Inflammatory macrophage treated with lipopolysaccharide for 1 hour (primary cell): ENCODE data around the gene RHOBTB3.
A peak's percentile ranks its signal among the peaks of the same experiment; 100 is the strongest.
"Not testable (repeated sequence)": the region's sequence is repeated elsewhere in the genome, so short reads cannot be mapped to it uniquely, and the experiment has no call there.

ENCODE experiments used
- DNase-seq, 2 donors: peaks; one replicate each; pipeline ENCODE4 v3.0.0-alpha.2; 2020 to 2022

The RHOBTB3 gene

DNA sequence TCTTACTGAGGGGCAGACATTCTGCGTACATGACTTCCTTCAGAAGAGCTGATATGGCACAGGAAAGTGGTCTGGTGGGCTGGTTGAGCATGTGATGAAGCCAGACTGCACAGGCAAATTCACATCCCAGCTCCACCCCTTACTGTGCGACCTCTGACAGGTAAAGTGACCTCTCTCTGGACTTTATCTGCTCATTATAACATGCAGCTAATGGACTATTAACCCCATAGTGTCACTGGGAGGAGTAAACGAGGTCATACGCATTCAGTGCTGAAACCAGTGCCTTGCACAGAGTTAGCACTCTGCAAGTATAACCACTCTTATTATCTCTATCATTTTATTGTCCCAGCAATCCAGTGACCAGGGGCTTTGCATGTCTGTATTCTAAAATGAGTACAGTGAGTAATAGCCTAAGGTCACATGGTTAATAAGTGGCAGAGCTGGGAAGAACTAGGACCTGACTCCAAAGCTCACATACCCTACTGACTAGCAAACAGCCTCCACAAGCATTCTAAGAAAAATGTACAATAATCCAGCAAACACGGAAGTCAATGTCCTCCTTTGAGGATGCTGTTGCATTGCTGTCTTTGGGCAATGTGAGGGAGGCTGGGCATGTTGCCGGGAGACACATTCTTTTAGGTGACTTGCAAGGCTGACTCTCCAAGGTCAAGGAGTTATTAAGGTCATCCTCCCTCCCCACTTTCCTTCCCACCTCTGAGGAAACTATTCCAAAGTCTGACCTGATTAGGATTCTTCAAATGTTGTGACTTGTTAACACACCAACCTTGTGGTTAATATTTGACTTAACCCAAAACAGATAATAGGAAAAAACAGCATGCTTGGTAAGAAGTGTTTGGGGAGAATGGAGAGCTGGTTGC lies 72.4 kb downstream of the RHOBTB3 start:
- no peak for DNase-seq

DNA sequence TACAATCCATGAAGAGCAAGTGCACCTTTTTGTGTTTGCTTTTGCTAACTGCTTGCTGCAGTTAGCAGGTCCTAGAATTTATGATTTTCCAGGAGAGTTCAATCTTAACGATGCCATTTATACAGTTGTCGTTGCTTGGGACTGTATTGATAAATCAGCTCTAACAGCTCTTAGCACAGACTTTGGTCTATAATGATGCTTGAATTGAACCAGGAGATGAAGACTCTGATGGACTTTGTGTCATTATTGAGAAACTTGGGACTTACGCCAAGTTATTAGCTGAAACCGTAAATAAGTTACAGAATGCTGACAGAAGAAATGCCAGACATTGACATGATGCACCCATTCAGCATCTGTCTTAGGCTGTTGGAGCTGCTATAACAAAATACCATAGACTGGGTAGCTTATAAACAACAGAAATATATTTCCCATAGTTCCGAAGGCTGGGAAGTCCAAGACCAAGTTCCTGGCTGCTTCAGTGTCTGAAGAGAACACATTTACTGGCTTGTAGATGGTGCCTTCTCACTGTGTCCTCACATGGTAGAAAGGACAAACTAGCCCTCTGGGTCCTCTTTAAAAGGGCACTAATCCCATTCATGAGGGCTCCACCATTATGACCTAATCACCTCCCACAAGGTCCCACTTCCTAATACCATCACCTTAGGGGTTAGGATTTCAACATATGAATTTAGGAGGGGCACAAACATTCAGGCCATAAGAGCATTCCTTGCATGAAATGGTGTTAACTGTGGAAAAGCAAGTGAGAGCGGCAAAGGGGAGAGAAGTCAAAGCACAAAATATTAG lies 73.8 kb downstream of the RHOBTB3 start:
- no peak for DNase-seq

DNA sequence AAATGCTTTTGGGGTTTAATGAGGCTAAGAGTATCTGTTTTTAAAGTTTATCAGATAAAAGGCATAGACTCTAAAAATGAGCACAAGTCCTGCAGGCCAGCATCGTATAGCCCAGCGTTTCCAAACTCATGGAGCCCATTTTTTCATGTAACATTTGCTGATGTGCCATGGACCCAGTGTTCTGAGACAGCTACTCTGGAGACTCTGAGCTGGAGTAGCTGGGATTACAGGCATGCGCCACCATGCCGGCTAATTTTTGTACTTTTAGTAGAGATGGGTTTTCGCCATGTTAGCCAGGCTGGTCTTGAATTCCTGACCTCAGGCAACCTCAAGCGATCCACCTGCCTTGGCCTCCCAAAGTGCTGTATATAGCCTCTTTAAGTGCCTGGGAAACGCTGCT lies 75.6 kb downstream of the RHOBTB3 start:
- DNase-seq: no peak

DNA sequence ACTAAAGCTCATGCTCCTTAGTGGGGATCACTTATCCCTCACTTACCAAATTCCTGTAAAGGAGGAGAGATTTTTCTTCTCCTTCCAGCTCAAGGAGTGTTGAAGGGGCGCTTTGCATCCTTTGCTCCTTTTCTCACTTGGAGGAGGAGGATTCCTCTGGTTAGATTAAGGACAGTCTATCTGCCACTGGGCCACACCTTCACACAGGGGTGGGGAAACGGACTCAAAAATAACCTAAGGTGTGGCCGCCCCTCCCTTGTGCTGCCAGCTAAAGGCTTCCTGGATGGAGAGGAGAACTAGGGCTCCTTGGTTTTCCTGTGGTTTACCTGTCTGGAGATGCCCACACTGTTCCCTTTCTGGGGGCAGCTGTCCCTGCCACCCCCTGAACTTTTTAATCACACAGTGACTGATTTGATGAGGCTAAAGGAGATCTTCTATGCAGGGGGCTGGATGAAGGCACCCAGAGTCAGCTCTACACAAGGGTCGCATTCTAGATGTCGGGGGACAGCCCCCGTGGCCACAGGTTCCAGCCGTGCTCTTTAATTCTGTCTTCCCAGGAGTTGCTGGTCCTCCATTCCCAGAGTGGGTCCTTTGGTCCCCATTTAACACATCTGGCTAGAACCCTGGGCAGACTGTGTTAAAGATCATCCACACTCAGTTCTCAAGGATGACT lies 77.0 kb downstream of the RHOBTB3 start:
- DNase-seq: no peak

DNA sequence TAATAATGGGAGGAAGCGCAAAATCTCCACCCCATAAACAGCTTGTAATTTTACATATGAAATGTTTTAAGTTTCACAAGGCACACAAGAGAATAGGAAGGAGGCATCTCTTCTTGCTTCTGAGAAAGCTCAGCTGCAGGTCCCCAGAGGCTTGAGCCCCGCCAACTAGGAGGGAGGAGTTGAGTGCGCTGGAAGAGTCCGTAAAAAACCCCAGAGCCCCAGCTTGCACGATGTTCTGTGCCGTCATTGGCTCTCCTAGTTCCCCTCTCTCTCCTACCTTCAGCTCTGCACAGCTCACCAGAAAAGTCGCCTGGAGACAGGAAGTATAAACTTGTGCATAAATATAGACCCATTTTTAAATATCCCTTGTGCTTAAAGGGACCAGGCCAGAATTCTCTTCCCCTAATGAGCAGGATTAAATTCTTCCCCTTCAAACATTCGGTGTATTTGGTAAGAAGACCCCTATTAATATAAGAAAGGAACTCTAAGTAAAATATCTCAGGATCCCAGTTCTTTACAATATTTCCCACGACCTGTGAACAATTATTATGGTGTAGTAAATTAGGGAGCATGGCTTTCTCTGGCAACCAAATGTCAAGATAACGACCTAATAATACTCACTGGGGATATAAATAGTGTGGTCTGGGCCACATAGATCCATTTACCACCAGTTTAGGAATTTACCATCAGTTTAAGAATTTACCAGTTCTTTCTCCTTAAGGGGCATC lies 77.7 kb downstream of the RHOBTB3 start:
- DNase-seq: peak; percentile 93 to 95

DNA sequence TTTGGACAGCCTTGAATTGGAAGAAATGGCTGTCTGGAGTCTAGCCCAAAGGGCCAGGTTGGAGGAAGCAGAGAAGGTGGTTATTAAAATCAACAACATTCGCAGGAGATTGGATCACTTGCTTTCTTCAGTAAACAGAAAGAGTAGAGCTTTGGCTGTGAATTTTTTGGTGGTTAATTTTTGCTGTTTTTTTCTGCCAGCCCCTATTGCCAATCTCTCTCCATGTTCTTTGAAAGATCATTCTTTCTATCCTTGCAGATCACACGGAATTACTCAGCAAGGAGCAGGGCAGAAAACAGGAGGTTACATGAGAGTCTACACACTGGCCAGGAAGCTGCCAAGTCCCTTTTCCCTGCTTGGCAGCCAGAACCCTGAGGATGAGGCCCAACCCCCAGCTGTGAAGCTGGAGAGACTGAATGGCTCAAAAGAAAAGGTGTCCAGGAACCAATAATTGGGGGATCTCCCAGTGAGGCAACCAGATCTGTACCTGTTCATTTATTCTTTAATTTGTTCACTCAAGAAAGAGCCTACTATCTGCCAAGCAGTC lies 78.4 kb downstream of the RHOBTB3 start:
- no peak for DNase-seq

DNA sequence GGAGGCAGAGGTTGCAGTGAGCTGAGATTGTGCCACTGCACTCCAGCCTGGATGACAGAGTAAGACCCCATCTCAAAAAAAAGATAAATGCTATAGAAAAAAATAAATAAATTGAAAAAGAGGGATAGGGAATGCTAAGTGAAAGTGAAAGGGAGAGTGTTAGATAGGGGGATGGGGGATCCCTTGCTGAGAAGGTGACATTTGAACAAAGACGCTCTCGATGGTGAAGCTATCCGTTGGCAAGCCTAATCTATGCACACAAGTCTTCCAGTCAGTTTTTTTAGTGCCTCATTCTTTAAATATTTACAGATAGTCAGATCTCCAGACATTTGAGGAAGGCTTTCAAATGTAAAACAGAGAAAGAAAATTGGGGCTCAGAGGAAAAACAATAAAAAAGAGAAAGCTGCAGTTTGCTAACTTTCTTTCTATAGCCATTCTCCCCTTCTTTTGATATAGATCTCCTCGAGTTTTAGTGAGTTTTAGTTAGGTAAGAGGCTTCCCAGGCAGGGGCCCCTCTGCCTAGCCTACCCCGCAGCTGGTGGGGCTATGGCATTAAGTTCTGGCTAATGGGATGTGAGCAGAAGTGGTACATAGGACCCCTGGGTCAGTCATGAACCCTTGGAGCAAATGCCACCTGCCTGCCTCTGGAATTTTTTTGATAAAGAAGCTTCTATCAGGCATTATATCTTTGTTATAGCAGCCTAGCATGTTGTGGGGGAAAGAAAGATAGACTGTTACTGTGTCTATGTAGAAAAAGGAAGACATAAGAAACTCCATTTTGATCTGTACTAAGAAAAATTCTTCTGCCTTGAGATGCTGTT lies 79.4 kb downstream of the RHOBTB3 start:
- no peak for DNase-seq

DNA sequence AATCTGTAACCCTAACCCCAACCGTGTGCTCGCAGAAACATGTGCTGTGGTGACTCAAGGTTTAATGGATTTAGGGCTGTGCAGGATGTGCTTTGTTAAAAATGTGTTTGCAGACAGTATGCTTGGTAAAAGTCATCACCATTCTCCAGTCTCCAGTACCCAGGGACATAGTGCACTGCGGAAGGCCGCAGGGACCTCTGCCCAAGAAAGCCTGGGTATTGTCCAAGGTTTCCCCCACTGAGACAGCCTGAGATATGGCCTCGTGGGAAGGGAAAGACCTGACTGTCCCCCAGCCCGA lies 79.9 kb downstream of the RHOBTB3 start:
- not testable (repeated sequence) for DNase-seq

DNA sequence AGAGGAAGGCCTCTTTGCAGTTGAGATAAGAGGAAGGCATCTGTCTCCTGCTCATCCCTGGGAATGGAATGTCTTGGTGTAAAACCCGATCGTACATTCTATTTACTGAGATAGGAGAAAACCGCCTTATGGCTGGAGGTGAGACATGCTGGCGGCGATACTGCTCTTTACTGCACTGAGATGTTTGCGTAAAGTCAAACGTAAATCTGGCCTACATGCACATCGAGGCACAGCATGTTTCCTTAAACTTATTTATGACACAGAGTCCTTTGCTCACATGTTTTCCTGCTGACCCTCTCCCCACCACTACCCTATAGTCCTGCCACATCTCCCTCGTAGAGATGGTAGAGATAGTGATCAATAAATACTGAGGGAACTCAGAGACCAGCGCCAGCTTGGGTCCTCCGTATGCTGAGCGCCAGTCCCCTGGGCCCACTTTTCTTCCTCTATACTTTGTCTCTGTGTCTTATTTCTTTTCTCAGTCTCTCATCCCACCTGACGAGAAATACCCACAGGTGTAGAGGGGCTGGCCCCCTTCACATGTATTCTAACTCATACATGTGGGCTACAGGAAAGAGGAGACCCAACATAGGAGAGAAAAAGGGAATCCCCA lies 80.4 kb downstream of the RHOBTB3 start:
- DNase-seq: not testable (repeated sequence)

DNA sequence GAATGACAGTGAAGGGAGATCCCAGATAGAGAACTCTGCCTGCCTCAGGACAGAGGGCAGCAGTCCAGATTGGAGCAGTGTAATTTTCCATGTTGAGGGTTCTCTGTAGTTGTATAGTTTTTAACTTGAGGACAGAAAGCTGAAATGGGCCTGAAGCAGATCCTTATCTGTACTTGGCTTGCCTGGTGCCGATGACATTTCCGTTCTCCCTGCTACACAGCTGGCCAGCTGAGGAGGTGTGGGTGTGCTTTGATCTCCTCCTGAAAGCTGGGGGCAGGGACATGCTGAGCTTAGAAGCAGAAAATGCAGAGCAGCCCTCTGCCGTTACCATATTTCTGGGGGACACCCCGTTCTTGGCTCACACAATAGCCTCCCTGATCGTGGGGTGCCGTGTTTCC lies 80.9 kb downstream of the RHOBTB3 start:
- peak in 1 of 2 donors; percentile 41 for DNase-seq

DNA sequence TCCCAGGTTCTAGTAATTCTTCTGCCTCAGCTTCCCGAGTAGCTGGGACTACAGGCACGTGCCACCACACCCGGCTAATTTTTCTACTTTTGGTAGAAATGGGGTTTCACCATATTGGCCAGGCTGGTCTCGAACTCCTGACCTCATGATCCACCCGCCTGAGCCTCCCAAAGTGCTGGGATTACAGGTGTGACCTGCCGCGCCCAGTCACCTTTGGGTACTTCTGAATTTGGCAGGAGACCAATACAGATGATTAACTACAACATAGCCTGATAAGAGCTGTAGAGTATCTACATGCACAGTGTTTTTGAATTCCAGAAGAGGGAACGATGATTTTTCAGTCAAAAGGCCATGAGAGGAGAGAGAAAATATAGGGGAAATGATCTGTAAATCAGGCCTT lies 81.9 kb downstream of the RHOBTB3 start:
- DNase-seq: not testable (repeated sequence)

DNA sequence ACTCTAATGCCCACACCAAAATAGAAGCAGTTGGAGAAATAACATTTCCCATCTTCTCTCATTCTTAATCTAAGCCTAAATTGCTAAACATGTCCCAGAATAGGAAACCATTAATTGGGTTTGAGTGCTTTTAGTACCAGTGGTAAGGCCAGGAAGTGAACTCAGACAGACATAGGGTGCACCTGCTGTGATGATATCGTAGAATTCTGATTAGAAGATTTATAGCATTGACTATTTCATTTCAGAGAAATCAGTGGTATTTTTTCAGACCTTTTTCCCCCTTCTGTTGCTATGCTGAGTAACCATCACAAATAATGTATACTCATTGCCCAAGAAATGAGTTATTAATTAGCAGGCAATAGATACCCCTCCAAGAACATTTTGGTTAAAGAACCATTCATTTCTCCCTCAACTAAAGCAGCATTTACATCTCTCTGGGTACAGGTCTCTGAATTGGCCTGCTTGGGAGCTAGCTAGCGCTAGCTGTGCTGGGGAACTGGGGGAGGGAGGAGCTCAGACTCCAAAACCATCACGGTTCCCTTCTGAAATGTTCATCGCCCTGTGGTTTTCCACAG lies 84.1 kb downstream of the RHOBTB3 start:
- no peak for DNase-seq

DNA sequence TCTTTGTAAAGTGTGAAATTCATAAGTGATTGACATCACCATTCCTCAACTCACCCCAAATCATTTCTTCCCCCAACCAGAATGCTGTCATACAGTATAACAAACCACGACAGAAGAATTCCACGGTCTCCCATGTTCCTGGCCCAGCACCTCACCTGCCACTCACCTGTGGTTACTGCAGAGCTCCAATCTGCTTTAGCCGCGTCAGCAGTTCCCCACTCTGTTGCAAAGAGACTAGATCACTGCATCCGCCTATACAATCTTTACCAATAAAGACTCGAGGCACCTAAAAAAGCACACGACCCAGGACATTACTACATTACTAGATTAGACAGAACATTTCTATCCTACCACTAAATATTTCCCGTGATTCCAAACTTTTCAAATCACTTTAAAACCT lies 85.2 kb downstream of the RHOBTB3 start:
- no peak for DNase-seq

DNA sequence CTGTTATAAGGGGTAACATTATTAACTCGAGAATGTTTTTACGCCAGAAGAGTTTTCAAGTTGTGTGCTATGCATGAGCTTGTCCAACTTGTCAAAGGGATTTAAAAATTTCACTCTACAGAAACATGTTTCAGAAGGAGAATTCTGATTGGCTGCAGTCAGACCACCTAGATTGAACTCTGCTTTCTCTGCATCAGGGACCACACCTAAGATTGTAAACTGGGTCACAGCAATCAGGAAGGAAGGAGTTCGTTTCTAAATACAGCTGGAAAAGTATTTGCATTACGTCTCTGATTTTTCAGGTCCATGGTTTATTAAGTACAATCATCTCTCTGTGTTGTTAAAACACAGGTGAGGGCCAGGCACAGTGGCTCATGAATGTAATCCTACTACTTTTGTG lies 85.6 kb downstream of the RHOBTB3 start:
- no peak for DNase-seq

DNA sequence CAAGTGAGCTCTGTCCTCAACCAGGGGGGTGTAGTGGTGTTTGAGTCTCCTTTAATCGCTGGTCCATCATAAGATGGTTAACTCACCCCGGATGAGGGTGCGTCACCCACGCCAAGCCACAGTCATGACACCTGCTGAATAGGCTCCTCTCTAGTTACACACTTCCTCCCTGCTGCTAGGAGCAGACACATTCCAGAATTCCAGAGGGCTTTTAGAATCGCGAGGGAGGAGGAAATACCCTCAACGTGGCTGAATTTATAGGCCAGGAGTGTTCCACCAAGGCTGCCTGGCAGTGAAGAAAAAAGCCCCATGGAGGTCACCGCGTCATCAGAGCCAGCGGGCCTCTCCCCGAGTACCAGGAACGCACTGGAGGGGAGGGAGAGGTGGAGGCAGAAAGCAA lies 86.3 kb downstream of the RHOBTB3 start:
- peak; percentile 32 to 69 for DNase-seq

DNA sequence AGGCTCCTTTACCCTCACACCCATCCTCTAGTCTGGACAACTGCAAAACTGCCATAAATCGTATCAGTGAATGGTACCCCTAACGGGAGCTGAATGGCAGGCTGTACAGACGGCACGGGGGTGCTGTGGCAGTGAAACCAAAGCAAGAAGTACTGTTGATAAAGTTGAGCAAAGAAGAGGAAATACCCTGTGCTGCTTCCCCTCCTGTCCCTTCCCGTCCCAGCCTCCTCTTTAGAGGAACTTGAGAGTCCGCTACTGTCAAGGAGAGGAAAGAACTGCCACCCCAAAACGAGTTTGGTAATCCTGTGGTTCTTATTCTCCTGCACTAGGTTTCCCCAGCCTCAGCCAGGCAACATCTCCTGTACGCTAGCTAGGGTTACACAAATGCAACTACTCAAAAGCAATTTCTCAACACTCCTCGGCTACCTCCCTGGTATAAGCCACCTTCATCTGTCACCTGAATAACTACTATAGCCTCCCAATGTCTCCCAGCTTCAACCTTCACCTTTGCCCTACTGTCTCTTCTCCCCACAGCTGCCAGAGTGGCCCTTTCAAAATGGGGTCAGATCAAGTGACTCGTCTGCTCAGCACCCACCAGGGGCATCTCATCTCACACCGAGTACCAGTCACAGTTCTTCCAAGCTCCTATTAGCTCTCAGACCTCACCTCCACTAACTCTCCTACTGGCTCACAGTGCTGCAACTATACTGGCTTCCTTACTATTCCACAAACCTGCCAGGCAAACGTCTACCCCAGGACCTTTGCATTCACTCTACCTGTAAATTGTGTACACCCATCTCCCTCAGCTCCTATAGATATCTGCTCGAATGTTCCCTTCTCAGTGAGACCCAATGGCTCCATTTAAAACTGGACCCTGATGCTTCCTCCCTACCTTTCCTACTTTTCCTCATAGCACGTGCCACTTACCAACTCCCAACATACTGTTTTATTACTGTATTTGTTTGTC lies 87.3 kb downstream of the RHOBTB3 start:
- DNase-seq: peak; percentile 93 to 97

DNA sequence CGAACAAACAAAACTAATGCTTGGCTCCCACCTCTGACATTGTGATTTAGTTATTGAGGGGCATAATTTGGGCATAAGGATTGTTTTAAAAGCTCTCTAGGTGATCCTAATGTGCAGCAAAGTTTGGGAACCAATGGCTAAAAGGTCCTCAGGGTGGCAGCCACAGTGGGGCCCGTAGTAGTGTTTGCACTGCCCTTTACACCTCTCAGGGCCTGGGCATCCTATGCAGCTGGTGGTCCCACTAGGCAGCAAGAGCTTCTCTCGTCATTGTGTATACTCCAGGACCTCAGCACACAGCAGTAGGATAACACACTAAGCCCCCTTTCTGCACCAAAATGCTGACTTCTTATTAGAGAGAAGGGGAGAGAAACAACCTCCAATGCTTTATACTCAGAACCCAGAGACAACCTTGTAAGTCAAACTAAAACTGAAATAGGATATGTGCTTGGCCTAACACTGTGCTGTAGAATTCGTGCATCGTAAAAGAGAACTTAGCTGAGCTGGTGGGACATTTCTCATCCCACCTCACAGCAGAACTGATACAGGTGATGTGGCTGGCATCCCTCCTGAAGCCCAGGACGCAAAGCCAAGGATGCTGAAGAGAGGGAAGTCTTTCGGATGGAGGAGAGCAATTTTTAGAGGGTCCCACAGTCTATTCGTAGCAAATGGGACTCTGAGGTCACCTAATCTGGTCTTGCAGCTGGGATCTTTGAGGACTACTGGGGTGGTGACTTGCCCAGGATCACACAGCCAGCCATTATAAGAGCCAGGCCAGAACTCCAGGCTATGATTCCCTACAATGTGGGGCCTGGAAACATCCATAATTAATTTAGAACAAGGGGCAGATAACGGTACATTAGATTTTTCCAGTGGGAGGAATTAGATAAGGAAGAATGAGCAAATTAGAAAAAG lies 90.2 kb downstream of the RHOBTB3 start:
- no peak for DNase-seq

DNA sequence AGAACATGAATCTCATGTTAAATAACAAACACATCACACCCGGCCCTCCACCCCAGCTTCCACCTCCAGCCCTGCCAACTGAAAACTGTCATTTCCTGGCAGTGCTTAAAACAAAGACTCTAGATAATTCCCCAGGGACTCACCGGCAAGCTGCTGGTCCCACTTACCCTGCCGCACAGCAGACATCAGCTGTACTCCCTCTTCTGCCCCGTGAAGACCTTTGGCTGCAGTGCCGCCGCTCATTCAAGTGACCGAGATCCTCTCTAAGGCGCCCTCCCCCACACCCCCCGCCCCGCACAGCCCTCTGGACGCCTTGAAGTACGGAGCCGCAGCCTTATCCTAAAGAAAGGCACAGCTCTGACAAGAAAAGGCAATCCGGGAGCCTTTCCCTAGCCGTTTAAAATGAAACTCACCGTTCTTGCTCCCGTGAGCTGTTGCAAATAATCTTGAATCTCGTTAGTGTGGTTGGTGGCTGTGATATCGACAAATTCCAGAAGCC lies 91.0 kb downstream of the RHOBTB3 start:
- peak in 1 of 2 donors; percentile 40 for DNase-seq
